ENCODE data around the gene CRIP3. TPM values are rescaled to one million over a fixed set of nuclear protein-coding genes. Genes with fewer than 3 reads are reported as not detected.

The CRIP3 gene
- total and polyA plus RNA-seq, 2 of the 13 experiments (the other 11 are each of a cell fraction or from before 2014, with no cell fraction given), result 6.3 to 9.3 TPM

GRCh38 chr6:43263314-43264178 is 45.1 kb downstream of the CRIP3 start (continued):
- TF ChIP-seq KIAA2018 (CRISPR knock-in tag; IDR thresholded peaks at IDR 0.05; ENCODE audit: borderline replicate concordance) (no peak), ZNF639 (CRISPR knock-in tag; conservative IDR thresholded peaks at IDR 0.05) (0 out of 2 replicates have a peak, but pooled peaks have one; percentile 49), ZFP90 (CRISPR knock-in tag; IDR thresholded peaks at IDR 0.05; ENCODE audit: borderline replicate concordance) (no peak; the same call in 1 of the 2 replicates), RFXANK (CRISPR knock-in tag; IDR thresholded peaks at IDR 0.05) (no peak; the same call in 1 of the 2 replicates), YY1 (IDR thresholded peaks at IDR 0.05; ENCODE audit: insufficient read depth, insufficient replicate concordance, low read depth, low read length) (peak; percentile 61), ISX (CRISPR knock-in tag; conservative IDR thresholded peaks at IDR 0.05) (no peak), ZNF407 (CRISPR knock-in tag; IDR thresholded peaks at IDR 0.05; ENCODE audit: not compliant biosample characterization) (no peak), ZNF576 (CRISPR knock-in tag; IDR thresholded peaks at IDR 0.05) (no peak; the same call in 1 of the 2 replicates), MYNN (CRISPR knock-in tag; IDR thresholded peaks at IDR 0.05; ENCODE audit: low read depth) (no peak; the same call in 1 of the 2 replicates)
